HepG2 (cell line): ENCODE measurements around the gene CCDC34. TPM values are rescaled to one million over a fixed set of nuclear protein-coding genes. Genes with fewer than 3 reads are reported as not detected.

Source experiments
- ARNTL ChIP-seq: sonication (generic); formaldehyde crosslinking; IDR thresholded peaks from 2 replicates; pipeline ENCODE4 v1.4.0; 2020; ENCODE audit warnings: mild to moderate bottlenecking, missing genetic modification reagents
- GABPB1 ChIP-seq: IDR thresholded peaks from 2 replicates; pipeline ENCODE4 v1.6.1; 2016; ENCODE audit warnings: mild to moderate bottlenecking, missing genetic modification reagents, moderate library complexity, missing compliant biosample characterization
- HNRNPK ChIP-seq: fragments of 200-400 bp; formaldehyde crosslinking; IDR thresholded peaks from 2 replicates; pipeline ENCODE4 v1.6.1; 2018; ENCODE audit warnings: low read length, low read depth, moderate library complexity, mild to moderate bottlenecking; ENCODE audit not compliant: poor library complexity, severe bottlenecking
- RELA ChIP-seq: sonication (generic); formaldehyde crosslinking; IDR thresholded peaks from 2 replicates; pipeline ENCODE4 v1.4.0; 2020; ENCODE audit warnings: missing genetic modification reagents
- ZNF234 ChIP-seq: sonication (generic); formaldehyde crosslinking; conservative IDR thresholded peaks from 2 replicates; pipeline ENCODE4 v1.5.1; 2020; ENCODE audit warnings: mild to moderate bottlenecking, missing genetic modification reagents
- ZNF329 ChIP-seq: sonication (generic); formaldehyde crosslinking; IDR thresholded peaks from 2 replicates; pipeline ENCODE4 v1.9.0; 2021; ENCODE audit warnings: low read depth, mild to moderate bottlenecking, missing genetic modification reagents
- ZNF431 ChIP-seq: sonication (generic); formaldehyde crosslinking; IDR thresholded peaks from 2 replicates; pipeline ENCODE4 v1.9.0; 2022; ENCODE audit warnings: missing genetic modification reagents, low read depth, mild to moderate bottlenecking, borderline replicate concordance
- polyA plus RNA-seq, 8 experiments: library from polyadenylated mRNA; depleted of rRNA in 3 of 8; stranded (reverse) in 7 of 8; unstranded in 1 of 8; fragments of >200 nt; fragmentation: Illumina TruSeq in 4 of 8; extraction: Trizol in 4 of 8; gene quantifications; 2 replicates each; pipeline versions ENCODE4 v1.2.1 to v1.2.3, GENCODE V29; 2011 to 2016; ENCODE audit warnings: low read depth in 4 of 8, missing spikeins in 1 of 8, mixed read lengths in 1 of 8; ENCODE audit not compliant: insufficient read depth in 1 of 8
- total RNA-seq, 5 experiments: library from RNA; depleted of rRNA; stranded (reverse); fragments of >200 nt; fragmentation: Illumina TruSeq; extraction: Trizol; gene quantifications; 2 replicates each; pipeline ENCODE4 v1.2.3, GENCODE V29; 2016; ENCODE audit warnings: low read depth in 1 of 5
- TF ChIP-seq, protein P1 (sequence below): sonication (generic); formaldehyde crosslinking; IDR thresholded peaks from 2 replicates; pipeline ENCODE4 v1.4.0; 2020; ENCODE audit warnings: missing genetic modification reagents, borderline replicate concordance
- TF ChIP-seq, protein P2 (sequence below): sonication (generic); formaldehyde crosslinking; IDR thresholded peaks from 2 replicates; pipeline ENCODE4 v1.4.0; 2020; ENCODE audit warnings: missing genetic modification reagents
- TF ChIP-seq, protein P3 (sequence below): IDR thresholded peaks from 2 replicates; pipeline ENCODE4 v1.6.1; 2016; ENCODE audit warnings: low read depth, missing genetic modification reagents, missing compliant biosample characterization
- TF ChIP-seq, protein P4 (sequence below): sonication (generic); formaldehyde crosslinking; IDR thresholded peaks from 2 replicates; pipeline ENCODE4 v1.8.1; 2022; ENCODE audit warnings: low read depth, mild to moderate bottlenecking, missing genetic modification reagents
- TF ChIP-seq, protein P5 (sequence below): sonication (generic); formaldehyde crosslinking; IDR thresholded peaks from 2 replicates; pipeline ENCODE4 v1.8.0; 2022; ENCODE audit warnings: missing genetic modification reagents, low read depth, mild to moderate bottlenecking, borderline replicate concordance

Gene CCDC34
- total and polyA plus RNA-seq, 2 of the 13 experiments (the other 11 are each of a cell fraction or from before 2014, with no cell fraction given) = 7.6 to 34.3 TPM

DNA sequence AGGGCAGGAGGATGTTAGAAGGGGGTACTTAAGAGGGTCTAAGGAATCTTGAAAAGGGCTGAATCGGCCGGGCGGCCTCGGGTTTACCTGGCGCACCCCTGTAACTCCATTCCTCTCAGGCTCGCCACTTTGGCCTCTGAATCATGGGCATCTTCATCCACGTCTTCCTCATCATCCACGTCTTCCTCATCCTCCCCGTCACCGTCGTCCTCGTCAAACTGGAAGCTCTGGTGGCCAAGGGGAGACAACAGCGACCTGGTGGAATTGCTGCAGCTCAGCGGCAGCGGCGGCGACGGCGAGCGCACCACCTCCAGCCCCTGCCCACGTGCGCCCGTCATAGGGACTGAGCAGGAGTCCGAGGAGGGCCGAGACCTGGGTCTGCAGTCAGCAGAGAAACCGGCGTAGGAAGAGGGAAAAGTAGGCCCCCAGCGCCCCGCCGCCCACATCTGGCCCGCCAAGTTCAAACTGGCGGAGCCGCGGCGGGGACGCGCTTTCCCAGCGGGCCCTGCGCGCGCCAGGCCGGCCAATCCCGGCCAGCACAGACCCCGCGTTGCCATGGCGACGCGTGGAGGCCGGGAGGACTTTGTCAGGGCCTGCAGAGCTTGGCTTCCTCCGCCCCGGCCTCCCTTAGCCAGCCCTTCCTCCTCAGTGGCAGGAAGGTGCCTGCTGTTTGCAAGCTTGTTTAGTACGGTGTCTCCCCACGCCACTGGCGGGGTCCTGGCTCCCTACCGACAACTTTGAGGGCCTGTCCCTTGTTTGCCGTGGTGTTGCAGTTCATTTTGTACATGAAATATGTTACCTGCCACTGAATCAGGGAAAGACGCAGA, at the start of gene CCDC34 (continued):
- TF ChIP-seq, protein P1, sequence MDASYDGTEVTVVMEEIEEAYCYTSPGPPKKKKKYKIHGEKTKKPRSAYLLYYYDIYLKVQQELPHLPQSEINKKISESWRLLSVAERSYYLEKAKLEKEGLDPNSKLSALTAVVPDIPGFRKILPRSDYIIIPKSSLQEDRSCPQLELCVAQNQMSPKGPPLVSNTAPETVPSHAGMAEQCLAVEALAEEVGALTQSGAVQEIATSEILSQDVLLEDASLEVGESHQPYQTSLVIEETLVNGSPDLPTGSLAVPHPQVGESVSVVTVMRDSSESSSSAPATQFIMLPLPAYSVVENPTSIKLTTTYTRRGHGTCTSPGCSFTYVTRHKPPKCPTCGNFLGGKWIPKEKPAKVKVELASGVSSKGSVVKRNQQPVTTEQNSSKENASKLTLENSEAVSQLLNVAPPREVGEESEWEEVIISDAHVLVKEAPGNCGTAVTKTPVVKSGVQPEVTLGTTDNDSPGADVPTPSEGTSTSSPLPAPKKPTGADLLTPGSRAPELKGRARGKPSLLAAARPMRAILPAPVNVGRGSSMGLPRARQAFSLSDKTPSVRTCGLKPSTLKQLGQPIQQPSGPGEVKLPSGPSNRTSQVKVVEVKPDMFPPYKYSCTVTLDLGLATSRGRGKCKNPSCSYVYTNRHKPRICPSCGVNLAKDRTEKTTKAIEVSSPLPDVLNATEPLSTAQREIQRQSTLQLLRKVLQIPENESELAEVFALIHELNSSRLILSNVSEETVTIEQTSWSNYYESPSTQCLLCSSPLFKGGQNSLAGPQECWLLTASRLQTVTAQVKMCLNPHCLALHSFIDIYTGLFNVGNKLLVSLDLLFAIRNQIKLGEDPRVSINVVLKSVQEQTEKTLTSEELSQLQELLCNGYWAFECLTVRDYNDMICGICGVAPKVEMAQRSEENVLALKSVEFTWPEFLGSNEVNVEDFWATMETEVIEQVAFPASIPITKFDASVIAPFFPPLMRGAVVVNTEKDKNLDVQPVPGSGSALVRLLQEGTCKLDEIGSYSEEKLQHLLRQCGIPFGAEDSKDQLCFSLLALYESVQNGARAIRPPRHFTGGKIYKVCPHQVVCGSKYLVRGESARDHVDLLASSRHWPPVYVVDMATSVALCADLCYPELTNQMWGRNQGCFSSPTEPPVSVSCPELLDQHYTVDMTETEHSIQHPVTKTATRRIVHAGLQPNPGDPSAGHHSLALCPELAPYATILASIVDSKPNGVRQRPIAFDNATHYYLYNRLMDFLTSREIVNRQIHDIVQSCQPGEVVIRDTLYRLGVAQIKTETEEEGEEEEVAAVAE (CRISPR knock-in tag) = peak; percentile 78; the same call in 1 of the 2 replicates
- TF ChIP-seq ARNTL (peak; percentile 79; the same call in 1 of the 2 replicates), RELA (no peak), HNRNPK (no peak), GABPB1 (CRISPR knock-in tag) (peak; percentile 89), ZNF431 (CRISPR knock-in tag) (peak; percentile 97), ZNF329 (CRISPR knock-in tag) (0 out of 2 replicates have a peak, but pooled peaks have one; percentile 59), ZNF234 (CRISPR knock-in tag) (0 out of 2 replicates have a peak, but pooled peaks have one; percentile 62)
- TF ChIP-seq, protein P2, sequence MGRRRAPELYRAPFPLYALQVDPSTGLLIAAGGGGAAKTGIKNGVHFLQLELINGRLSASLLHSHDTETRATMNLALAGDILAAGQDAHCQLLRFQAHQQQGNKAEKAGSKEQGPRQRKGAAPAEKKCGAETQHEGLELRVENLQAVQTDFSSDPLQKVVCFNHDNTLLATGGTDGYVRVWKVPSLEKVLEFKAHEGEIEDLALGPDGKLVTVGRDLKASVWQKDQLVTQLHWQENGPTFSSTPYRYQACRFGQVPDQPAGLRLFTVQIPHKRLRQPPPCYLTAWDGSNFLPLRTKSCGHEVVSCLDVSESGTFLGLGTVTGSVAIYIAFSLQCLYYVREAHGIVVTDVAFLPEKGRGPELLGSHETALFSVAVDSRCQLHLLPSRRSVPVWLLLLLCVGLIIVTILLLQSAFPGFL (CRISPR knock-in tag) = 0 out of 2 replicates have a peak, but pooled peaks have one; percentile 58
- TF ChIP-seq, protein P3, sequence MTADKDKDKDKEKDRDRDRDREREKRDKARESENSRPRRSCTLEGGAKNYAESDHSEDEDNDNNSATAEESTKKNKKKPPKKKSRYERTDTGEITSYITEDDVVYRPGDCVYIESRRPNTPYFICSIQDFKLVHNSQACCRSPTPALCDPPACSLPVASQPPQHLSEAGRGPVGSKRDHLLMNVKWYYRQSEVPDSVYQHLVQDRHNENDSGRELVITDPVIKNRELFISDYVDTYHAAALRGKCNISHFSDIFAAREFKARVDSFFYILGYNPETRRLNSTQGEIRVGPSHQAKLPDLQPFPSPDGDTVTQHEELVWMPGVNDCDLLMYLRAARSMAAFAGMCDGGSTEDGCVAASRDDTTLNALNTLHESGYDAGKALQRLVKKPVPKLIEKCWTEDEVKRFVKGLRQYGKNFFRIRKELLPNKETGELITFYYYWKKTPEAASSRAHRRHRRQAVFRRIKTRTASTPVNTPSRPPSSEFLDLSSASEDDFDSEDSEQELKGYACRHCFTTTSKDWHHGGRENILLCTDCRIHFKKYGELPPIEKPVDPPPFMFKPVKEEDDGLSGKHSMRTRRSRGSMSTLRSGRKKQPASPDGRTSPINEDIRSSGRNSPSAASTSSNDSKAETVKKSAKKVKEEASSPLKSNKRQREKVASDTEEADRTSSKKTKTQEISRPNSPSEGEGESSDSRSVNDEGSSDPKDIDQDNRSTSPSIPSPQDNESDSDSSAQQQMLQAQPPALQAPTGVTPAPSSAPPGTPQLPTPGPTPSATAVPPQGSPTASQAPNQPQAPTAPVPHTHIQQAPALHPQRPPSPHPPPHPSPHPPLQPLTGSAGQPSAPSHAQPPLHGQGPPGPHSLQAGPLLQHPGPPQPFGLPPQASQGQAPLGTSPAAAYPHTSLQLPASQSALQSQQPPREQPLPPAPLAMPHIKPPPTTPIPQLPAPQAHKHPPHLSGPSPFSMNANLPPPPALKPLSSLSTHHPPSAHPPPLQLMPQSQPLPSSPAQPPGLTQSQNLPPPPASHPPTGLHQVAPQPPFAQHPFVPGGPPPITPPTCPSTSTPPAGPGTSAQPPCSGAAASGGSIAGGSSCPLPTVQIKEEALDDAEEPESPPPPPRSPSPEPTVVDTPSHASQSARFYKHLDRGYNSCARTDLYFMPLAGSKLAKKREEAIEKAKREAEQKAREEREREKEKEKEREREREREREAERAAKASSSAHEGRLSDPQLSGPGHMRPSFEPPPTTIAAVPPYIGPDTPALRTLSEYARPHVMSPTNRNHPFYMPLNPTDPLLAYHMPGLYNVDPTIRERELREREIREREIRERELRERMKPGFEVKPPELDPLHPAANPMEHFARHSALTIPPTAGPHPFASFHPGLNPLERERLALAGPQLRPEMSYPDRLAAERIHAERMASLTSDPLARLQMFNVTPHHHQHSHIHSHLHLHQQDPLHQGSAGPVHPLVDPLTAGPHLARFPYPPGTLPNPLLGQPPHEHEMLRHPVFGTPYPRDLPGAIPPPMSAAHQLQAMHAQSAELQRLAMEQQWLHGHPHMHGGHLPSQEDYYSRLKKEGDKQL (CRISPR knock-in tag) = no peak
- TF ChIP-seq, protein P4, sequence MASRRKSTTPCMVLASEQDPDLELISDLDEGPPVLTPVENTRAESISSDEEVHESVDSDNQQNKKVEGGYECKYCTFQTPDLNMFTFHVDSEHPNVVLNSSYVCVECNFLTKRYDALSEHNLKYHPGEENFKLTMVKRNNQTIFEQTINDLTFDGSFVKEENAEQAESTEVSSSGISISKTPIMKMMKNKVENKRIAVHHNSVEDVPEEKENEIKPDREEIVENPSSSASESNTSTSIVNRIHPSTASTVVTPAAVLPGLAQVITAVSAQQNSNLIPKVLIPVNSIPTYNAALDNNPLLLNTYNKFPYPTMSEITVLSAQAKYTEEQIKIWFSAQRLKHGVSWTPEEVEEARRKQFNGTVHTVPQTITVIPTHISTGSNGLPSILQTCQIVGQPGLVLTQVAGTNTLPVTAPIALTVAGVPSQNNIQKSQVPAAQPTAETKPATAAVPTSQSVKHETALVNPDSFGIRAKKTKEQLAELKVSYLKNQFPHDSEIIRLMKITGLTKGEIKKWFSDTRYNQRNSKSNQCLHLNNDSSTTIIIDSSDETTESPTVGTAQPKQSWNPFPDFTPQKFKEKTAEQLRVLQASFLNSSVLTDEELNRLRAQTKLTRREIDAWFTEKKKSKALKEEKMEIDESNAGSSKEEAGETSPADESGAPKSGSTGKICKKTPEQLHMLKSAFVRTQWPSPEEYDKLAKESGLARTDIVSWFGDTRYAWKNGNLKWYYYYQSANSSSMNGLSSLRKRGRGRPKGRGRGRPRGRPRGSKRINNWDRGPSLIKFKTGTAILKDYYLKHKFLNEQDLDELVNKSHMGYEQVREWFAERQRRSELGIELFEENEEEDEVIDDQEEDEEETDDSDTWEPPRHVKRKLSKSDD (CRISPR knock-in tag) = peak; percentile 88; the same call in 1 of the 2 replicates
- TF ChIP-seq, protein P5, sequence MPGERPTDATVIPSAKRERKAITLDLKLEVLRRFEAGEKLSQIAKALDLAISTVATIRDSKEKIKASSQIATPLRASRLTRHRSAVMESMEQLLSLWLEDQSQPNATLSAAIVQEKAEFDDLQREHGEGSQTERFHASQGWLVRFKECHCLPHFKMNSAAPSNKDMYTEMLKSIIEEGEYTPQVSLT = no peak
